COLO829 (cell line): ENCODE data around the gene MAP2K7.
"Not testable (repeated sequence)": the region's sequence is repeated elsewhere in the genome, so short reads cannot be mapped to it uniquely, and the experiment has no call there.

Experiments used
- DNase-seq: peaks from one replicate; pipeline ENCODE4 v3.0.0; 2012; ENCODE audit warnings: low spot score

MAP2K7 gene

GRCh38 chr19:7919610-7920518, 16.2 kb downstream of the MAP2K7 start, which contains the start of gene SNAPC2:
TSS of gene SNAPC2 (plus strand) at chr19:7920338. CDS start at chr19:7920367, 29 bp downstream.
- DNase-seq: peak; percentile 89

GRCh38 chr19:7920519-7921301, 17.0 kb downstream of the MAP2K7 start:
- peak; percentile 95 for DNase-seq

- DNase-seq: no peak
Measured at GRCh38 chr19:7921302-7921966, 17.8 kb downstream of the MAP2K7 start.

- DNase-seq: no peak
Measured at GRCh38 chr19:7921967-7922835, 18.5 kb downstream of the MAP2K7 start.

- DNase-seq: no peak
Measured at GRCh38 chr19:7922836-7923195, 19.1 kb downstream of the MAP2K7 start.

GRCh38 chr19:7923295-7924191, 19.9 kb downstream of the MAP2K7 start:
- DNase-seq: no peak

- DNase-seq: no peak
Measured at GRCh38 chr19:7924241-7924640, 20.6 kb downstream of the MAP2K7 start.

- no peak for DNase-seq
Measured at GRCh38 chr19:7924651-7925170, 21.0 kb downstream of the MAP2K7 start.

GRCh38 chr19:7925171-7925851, 21.6 kb downstream of the MAP2K7 start:
- DNase-seq: peak; percentile 72

- no peak for DNase-seq
Measured at GRCh38 chr19:7926021-7926726, 22.5 kb downstream of the MAP2K7 start, which contains the start of gene CTXN1. TSS of gene CTXN1 (minus strand) at chr19:7926135. CDS start at chr19:7925538, 597 bp downstream.

GRCh38 chr19:7926727-7927604, 23.3 kb downstream of the MAP2K7 start:
- DNase-seq: no peak

GRCh38 chr19:7927605-7928333, 24.1 kb downstream of the MAP2K7 start:
- no peak for DNase-seq

- no peak for DNase-seq
Measured at GRCh38 chr19:7928334-7928706, 24.6 kb downstream of the MAP2K7 start.

- DNase-seq: no peak
Measured at GRCh38 chr19:7928741-7929701, 25.3 kb downstream of the MAP2K7 start.

- DNase-seq: not testable (repeated sequence)
Measured at GRCh38 chr19:7930030-7930429, 26.4 kb downstream of the MAP2K7 start.

GRCh38 chr19:7930765-7931164, 27.1 kb downstream of the MAP2K7 start:
- DNase-seq: no peak
